ENCODE measurements around the gene OR11A1. TPM values are rescaled to one million over a fixed set of nuclear protein-coding genes. Genes with fewer than 3 reads are reported as not detected.

Gene OR11A1
- total and polyA plus RNA-seq, 12 donors = not detected

GRCh38 chr6:29419516-29419915 is 37.4 kb downstream of the OR11A1 start:
- Histone ChIP-seq H3K27ac (no peak overlapping the region), H3K9me3 (replicated peaks in 1 of 3) (no peaks in the 10 kb centered on the region), H3K4me3 (no peak overlapping the region), H3K36me3 (replicated peaks in 1 of 2) (no peaks in the 10 kb centered on the region), H3K27me3 (no peaks in the 10 kb centered on the region), H3K4me1 (replicated peaks in 1 of 2) (no peaks in the 10 kb centered on the region)
- no peak for DNase-seq
- WGBS, 4 donors = 61 to 80% (median 70%) methylated on average over 3 of the region's 3 CpGs
- intact Hi-C loops (cut with DNase I) = no loop called here
- TF ChIP-seq POLR2A (IDR thresholded peaks at IDR 0.05) (no peak), CTCF (IDR thresholded peaks at IDR 0.05) (no peak)

GRCh38 chr6:29414588-29414987 is 42.3 kb downstream of the OR11A1 start, which contains the start of gene OR12D1:
OR12D1 (plus strand) TSS chr6:29414928.
- H3K9me3 ChIP-seq (replicated peaks in 1 of 3) = no peaks in the 10 kb centered on the region
- TF ChIP-seq CTCF (IDR thresholded peaks at IDR 0.05) (no peak), POLR2A (IDR thresholded peaks at IDR 0.05) (no peak)
- no peaks in the 10 kb centered on the region for H3K4me1 ChIP-seq (replicated peaks in 1 of 2)
- DNase-seq = no peak
- no peaks in the 10 kb centered on the region for H3K27me3 ChIP-seq
- H3K27ac ChIP-seq = no peak within 1 kb of the TSS
- no peaks in the 10 kb centered on the region for H3K36me3 ChIP-seq (replicated peaks in 1 of 2)
- H3K4me3 ChIP-seq = no peak within 1 kb of the TSS
- intact Hi-C loops (cut with DNase I) = no loop called here

GRCh38 chr6:29403801-29404200 is 53.1 kb downstream of the OR11A1 start:
- WGBS, 4 donors = 43 to 86% (median 82%) methylated on average over 1 of the region's 1 CpG
- no peaks in the 10 kb centered on the region for H3K36me3 ChIP-seq (replicated peaks in 1 of 2)
- intact Hi-C loops (cut with DNase I) = no loop called here
- no peaks in the 10 kb centered on the region for H3K4me1 ChIP-seq (replicated peaks in 1 of 2)
- no peak for DNase-seq
- TF ChIP-seq POLR2A (IDR thresholded peaks at IDR 0.05) (no peak), CTCF (IDR thresholded peaks at IDR 0.05) (no peak)
- no peaks in the 10 kb centered on the region for H3K9me3 ChIP-seq (replicated peaks in 1 of 3)
- H3K27me3 ChIP-seq = no peaks in the 10 kb centered on the region
- H3K27ac ChIP-seq = no peak overlapping the region
- no peak overlapping the region for H3K4me3 ChIP-seq

- TF ChIP-seq POLR2A (IDR thresholded peaks at IDR 0.05) = no peak
- no peak for TF ChIP-seq CTCF (IDR thresholded peaks at IDR 0.05)
- H3K4me3 ChIP-seq = no peak overlapping the region
- WGBS, 4 donors = 49 to 77% (median 66%) methylated on average over 2 of the region's 2 CpGs
- H3K27ac ChIP-seq = no peak overlapping the region
- intact Hi-C loops (cut with DNase I) = no loop called here
- H3K9me3 ChIP-seq (replicated peaks in 1 of 3) = no peaks in the 10 kb centered on the region
- H3K36me3 ChIP-seq (replicated peaks in 1 of 2) = no peaks in the 10 kb centered on the region
- H3K27me3 ChIP-seq = no peaks in the 10 kb centered on the region
- no peak for DNase-seq
- H3K4me1 ChIP-seq (replicated peaks in 1 of 2) = no peaks in the 10 kb centered on the region
Observed at GRCh38 chr6:29399525-29399924, 57.3 kb downstream of the OR11A1 start.

All from adrenal gland (tissue), 12 donors.